Gastrocnemius medialis (tissue), 4 donors: ENCODE data around the gene ZFP36L1. TPM values are rescaled to one million over a fixed set of nuclear protein-coding genes. Genes with fewer than 3 reads are reported as not detected.

Source experiments
- ATAC-seq, 2 donors: fragments of 150-250 bp; one replicate each; pipeline ENCODE4 v1.9.1; 2016
- DNase-seq, 2 donors: peaks; one replicate each; pipeline ENCODE4 v3.0.0-alpha.2; 2019
- H3K27ac ChIP-seq, 4 donors: fragments of 200-600 bp; sonication (generic); 1 replicate in 1 of 4; 2 replicates in 3 of 4; pipeline ENCODE4 v1.5.1; 2016 to 2018; ENCODE audit warnings: mild to moderate bottlenecking in 2 of 4, moderate library complexity in 1 of 4
- H3K27me3 ChIP-seq, 3 donors: fragments of 200-600 bp; sonication (generic) in 2 of 3; 1 replicate in 1 of 3; 2 replicates in 2 of 3; pipeline versions ENCODE4 v1.5.1 to v1.6.0; 2016 to 2019; ENCODE audit warnings: mild to moderate bottlenecking in 1 of 3, moderate library complexity in 1 of 3
- H3K36me3 ChIP-seq, 2 donors: fragments of 200-600 bp; sonication (generic) in 1 of 2; one replicate each; pipeline ENCODE4 v1.5.1; 2017 to 2018
- H3K4me1 ChIP-seq, 2 donors: fragments of 200-600 bp; sonication (generic) in 1 of 2; one replicate each; pipeline ENCODE4 v1.5.1; 2016 to 2017; ENCODE audit warnings: mild to moderate bottlenecking in 2 of 2
- H3K4me3 ChIP-seq, 4 donors: fragments of 200-600 bp; sonication (generic) in 3 of 4; 1 replicate in 1 of 4; 2 replicates in 3 of 4; pipeline ENCODE4 v1.5.1; 2016 to 2019; ENCODE audit warnings: mild to moderate bottlenecking in 2 of 4
- H3K9me3 ChIP-seq, 3 donors: fragments of 200-600 bp; sonication (generic) in 2 of 3; 1 replicate in 1 of 3; 2 replicates in 2 of 3; pipeline ENCODE4 v1.5.1; 2016 to 2019
- POLR2A ChIP-seq, 2 donors: fragments of 450-650 bp; IDR thresholded peaks; one replicate each; pipeline ENCODE4 v1.6.1; 2017; ENCODE audit warnings: antibody characterized with exemption in 2 of 2, mild to moderate bottlenecking in 2 of 2, moderate library complexity in 2 of 2
- in situ Hi-C, 4 donors: fragments of 200-750 bp; cut with MboI; loops; one replicate each; pipeline versions ENCODE4 v1.15.0 to v1.8.0; 2017; ENCODE audit warnings: low sequenced_read_pairs in 4 of 4
- intact Hi-C: fragments of 100-400 bp; cut with DNase I; formaldehyde crosslinking; loops from one replicate; pipeline ENCODE4 v1.15.1; 2023; ENCODE audit warnings: low total_unique reads
- total RNA-seq, 4 donors: library from RNA; depleted of rRNA; stranded (reverse); fragments of >200 nt; gene quantifications; one replicate each; pipeline versions ENCODE4 v1.1.0 to v1.2.3, GENCODE V29; 2016
- TF ChIP-seq, protein P1 (sequence below), 5 experiments: fragments of 450-650 bp in 3 of 5; fragments of 200-600 bp in 2 of 5; sonication (generic) in 2 of 5; IDR thresholded peaks in 4 of 5; conservative IDR thresholded peaks in 1 of 5; 1 replicate in 4 of 5; 2 replicates in 1 of 5; pipeline ENCODE4 v1.5.1; 2016 to 2019; ENCODE audit warnings: antibody characterized with exemption in 5 of 5, mild to moderate bottlenecking in 3 of 5, moderate library complexity in 3 of 5

ZFP36L1 gene
- total RNA-seq, 4 donors from 2014 or later: 60.2 to 196 (median 125) TPM

DNA sequence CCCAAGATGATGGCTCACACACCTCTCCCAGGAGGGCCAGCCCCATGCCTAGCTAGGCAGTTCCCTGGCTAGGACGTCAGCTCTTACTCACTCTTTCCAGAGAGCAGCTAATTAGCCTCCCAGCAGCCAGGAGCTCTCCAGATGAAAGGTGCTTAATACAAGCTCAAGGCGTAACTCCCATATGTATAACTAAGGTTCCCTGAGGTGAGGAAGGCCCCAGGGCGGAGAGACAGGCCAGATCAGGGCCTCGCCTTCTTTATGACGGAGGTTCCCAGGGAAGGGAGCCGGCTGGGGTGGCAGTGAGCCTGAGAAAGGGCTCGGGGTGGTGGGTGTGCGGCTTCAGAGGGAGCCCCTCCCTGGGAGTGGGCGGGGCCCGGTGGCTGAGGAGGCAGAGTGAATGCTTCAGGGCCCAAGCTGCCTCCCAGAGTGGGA, 26.4 kb upstream of the ZFP36L1 start:
- Histone ChIP-seq H3K4me3 (no peak overlapping the region), H3K9me3 (no peaks in the 10 kb centered on the region), H3K36me3 (no peaks in the 10 kb centered on the region), H3K27me3 (no peaks in the 10 kb centered on the region), H3K27ac (no peak overlapping the region), H3K4me1 (peaks cover 24% of the 10 kb centered on the region in 2 donors)
- in situ Hi-C loops (loop anchor here in 1 of 4 donors (5.0 kb wide), 1 partner anchor 572 kb away; no protein-coding TSS in a partner anchor), intact Hi-C loops (loop anchor here (5.0 kb wide), 2 partner anchors 937 to 982 kb away; no protein-coding TSS in a partner anchor)
- TF ChIP-seq, protein P1, sequence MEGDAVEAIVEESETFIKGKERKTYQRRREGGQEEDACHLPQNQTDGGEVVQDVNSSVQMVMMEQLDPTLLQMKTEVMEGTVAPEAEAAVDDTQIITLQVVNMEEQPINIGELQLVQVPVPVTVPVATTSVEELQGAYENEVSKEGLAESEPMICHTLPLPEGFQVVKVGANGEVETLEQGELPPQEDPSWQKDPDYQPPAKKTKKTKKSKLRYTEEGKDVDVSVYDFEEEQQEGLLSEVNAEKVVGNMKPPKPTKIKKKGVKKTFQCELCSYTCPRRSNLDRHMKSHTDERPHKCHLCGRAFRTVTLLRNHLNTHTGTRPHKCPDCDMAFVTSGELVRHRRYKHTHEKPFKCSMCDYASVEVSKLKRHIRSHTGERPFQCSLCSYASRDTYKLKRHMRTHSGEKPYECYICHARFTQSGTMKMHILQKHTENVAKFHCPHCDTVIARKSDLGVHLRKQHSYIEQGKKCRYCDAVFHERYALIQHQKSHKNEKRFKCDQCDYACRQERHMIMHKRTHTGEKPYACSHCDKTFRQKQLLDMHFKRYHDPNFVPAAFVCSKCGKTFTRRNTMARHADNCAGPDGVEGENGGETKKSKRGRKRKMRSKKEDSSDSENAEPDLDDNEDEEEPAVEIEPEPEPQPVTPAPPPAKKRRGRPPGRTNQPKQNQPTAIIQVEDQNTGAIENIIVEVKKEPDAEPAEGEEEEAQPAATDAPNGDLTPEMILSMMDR (IDR thresholded peaks at IDR 0.05 in 4 of 5, conservative IDR thresholded peaks at IDR 0.05 in 1 of 5): no peak
- TF ChIP-seq POLR2A (IDR thresholded peaks at IDR 0.05): no peak
- DNase-seq (no peak), ATAC-seq (no peak)

DNA sequence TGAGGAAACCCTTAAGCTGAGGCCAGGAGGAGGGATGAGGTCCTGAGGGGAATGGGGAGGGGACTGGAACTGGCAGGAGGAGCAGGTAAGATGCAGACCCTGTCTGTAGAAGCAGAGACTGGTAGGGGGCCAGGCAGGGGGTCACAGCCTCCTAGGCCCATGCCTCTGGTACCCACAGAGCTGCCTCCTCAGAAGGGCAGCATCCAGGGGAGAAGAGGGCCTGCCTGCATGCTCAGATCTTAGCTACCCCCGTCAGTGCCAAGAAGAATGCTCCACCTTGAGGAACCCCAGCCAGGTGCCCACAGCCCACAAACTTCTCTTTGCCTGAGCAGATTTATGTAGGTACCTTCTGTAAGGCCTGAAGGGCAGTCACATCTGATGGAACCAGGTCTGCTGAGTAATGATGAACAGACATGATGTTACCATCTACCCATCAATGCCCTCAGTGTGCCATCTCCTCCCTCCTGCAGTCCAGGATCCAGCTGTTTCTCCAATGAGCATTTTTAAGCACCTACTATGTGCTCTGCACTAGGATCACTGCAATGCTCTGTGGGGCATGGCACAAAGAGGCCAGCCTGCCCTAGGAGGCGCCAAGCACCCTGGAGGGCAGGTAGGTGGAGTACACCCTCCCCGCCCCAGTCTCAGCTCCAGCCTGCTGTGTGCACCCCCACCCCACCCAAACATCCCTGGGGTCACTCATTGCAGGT, 24.8 kb upstream of the ZFP36L1 start:
- Histone ChIP-seq H3K4me1 (peaks cover 34 to 36% of the 10 kb centered on the region in 2 donors), H3K36me3 (no peaks in the 10 kb centered on the region), H3K27me3 (no peaks in the 10 kb centered on the region), H3K4me3 (no peak overlapping the region), H3K27ac (peak overlapping the region in 2 of 4 donors; percentile 95 to 98), H3K9me3 (no peaks in the 10 kb centered on the region)
- no peak for TF ChIP-seq POLR2A (IDR thresholded peaks at IDR 0.05)
- TF ChIP-seq, protein P1 (IDR thresholded peaks at IDR 0.05 in 4 of 5, conservative IDR thresholded peaks at IDR 0.05 in 1 of 5): no peak
- in situ Hi-C loops: loop anchor here in 1 of 4 donors (5.0 kb wide), 1 partner anchor 570 kb away; no protein-coding TSS in a partner anchor
- no peak for DNase-seq
- intact Hi-C loops: loop anchor here (2.0 to 5.0 kb wide), 3 partner anchors 883 to 980 kb away; no protein-coding TSS in a partner anchor
- ATAC-seq: no peak

DNA sequence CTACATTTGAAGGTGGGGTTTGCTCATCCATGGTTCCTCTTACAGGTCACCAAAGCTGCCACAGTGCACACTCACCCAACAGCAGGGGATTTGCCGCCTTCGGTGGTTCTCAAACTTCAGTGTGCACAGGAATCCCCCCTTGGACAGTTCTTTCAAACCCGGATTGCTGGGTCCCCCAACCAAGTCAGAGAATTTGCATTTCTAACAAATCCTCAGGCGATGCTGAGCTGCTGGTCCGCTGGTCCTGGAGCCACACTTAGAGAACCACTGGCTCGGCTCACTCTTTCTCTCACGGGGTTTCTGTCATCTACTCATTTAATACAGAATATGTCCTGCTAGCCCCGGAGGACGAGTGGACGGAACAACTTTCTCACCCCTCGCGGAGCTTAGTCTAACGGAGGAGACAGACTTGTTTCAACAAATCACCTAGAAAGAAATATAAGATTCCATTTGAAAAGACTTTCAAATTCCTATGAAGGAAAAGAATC, 24.1 kb upstream of the ZFP36L1 start:
- no peak for ATAC-seq
- H3K27ac ChIP-seq: peak overlapping the region; percentile 94 to 100 (median 96)
- H3K4me1 ChIP-seq: peaks cover 34 to 36% of the 10 kb centered on the region in 2 donors
- peak overlapping the region; percentile 55 to 84 (median 75) for H3K4me3 ChIP-seq
- no peaks in the 10 kb centered on the region for H3K27me3 ChIP-seq
- DNase-seq: no peak
- TF ChIP-seq POLR2A (IDR thresholded peaks at IDR 0.05): no peak
- TF ChIP-seq, protein P1 (IDR thresholded peaks at IDR 0.05 in 4 of 5, conservative IDR thresholded peaks at IDR 0.05 in 1 of 5): peak in 1 of 5 experiments; percentile 15
- intact Hi-C loops (loop anchor here (1.0 to 5.0 kb wide), 6 partner anchors 21 to 980 kb away; no protein-coding TSS in a partner anchor), in situ Hi-C loops (loop anchor here in 1 of 4 donors (5.0 kb wide), 1 partner anchor 570 kb away; no protein-coding TSS in a partner anchor)
- no peaks in the 10 kb centered on the region for H3K36me3 ChIP-seq
- no peaks in the 10 kb centered on the region for H3K9me3 ChIP-seq

DNA sequence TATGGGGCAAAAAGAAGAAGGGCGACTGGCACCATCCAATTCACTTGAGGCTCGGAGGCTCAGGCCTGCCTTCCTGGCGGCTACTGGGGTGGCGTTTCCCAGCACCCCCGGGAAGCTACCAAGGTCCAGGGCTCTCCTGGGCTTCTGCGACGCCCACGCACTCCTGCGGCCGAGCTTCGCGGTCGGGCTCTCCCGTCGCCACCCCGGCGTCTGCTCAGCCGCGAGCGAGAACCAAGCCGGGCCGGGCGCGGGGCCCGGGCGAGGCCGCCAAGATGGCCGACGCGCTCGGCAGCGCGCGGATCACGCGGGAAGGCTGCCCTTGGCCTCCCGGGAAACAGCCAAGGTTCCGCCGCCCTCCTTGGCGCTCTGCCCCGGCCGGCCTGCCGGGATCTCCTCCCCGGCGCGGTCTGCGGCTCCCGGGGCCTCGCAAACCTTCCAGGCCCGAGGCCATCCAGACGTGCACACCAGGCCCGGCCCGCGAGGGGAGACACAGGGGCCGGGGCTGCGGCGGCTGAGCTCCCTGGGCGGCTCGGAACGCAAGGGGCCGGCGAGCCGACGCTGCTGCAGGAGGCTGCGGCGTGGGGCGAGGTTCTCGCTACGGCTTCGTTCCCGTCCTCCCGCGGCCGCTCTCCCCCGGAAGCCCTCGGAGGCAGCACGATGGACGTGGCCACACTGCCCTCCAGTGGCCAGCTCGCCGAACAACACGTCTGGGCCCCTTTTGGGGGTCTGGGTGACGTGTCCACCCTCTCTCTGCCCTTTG, 23.5 kb upstream of the ZFP36L1 start:
- ATAC-seq: peak; percentile 86 to 91
- H3K36me3 ChIP-seq: no peaks in the 10 kb centered on the region
- peak; percentile 81 to 85 for DNase-seq
- H3K27me3 ChIP-seq: no peaks in the 10 kb centered on the region
- H3K4me3 ChIP-seq: peak overlapping the region; percentile 55 to 84 (median 75)
- peaks cover 34 to 36% of the 10 kb centered on the region in 2 donors for H3K4me1 ChIP-seq
- no peaks in the 10 kb centered on the region for H3K9me3 ChIP-seq
- in situ Hi-C loops: loop anchor here in 1 of 4 donors (5.0 kb wide), 1 partner anchor 569 kb away; no protein-coding TSS in a partner anchor
- H3K27ac ChIP-seq: peak overlapping the region; percentile 94 to 100 (median 96)
- intact Hi-C loops: loop anchor here (1.0 to 5.0 kb wide), 6 partner anchors 20 to 979 kb away; no protein-coding TSS in a partner anchor
- TF ChIP-seq, protein P1 (IDR thresholded peaks at IDR 0.05 in 4 of 5, conservative IDR thresholded peaks at IDR 0.05 in 1 of 5): peak; percentile 97 to 100 (median 98)
- peak; percentile 51 to 65 for TF ChIP-seq POLR2A (IDR thresholded peaks at IDR 0.05)
